ACHN (cell line): Measurements from ENCODE around the gene RRP36.
A peak's percentile ranks its signal among the peaks of the same experiment; 100 is the strongest.

ENCODE experiments used
- DNase-seq: peaks from one replicate; pipeline ENCODE4 v3.0.0-alpha.2; 2015
- in situ Hi-C: cut with HindIII; loops from 2 replicates; pipeline ENCODE4 v1.10.0; 2017; ENCODE audit warnings: low sequenced_read_pairs, low pct_ligation_motif_present, low pct_unique_long_range_greater_than_20kb

The RRP36 gene

GRCh38 chr6:43001843-43002242, 19.6 kb upstream of the RRP36 start:
- DNase-seq: no peak
- in situ Hi-C loops: no loop called here

- DNase-seq: no peak
- in situ Hi-C loops: no loop called here
Observed at GRCh38 chr6:43005844-43006243, 15.6 kb upstream of the RRP36 start.

GRCh38 chr6:43006251-43006650, 15.2 kb upstream of the RRP36 start:
- DNase-seq: no peak
- in situ Hi-C loops: no loop called here

GRCh38 chr6:43007126-43007525, 14.3 kb upstream of the RRP36 start:
- DNase-seq: no peak
- in situ Hi-C loops: no loop called here

DNA sequence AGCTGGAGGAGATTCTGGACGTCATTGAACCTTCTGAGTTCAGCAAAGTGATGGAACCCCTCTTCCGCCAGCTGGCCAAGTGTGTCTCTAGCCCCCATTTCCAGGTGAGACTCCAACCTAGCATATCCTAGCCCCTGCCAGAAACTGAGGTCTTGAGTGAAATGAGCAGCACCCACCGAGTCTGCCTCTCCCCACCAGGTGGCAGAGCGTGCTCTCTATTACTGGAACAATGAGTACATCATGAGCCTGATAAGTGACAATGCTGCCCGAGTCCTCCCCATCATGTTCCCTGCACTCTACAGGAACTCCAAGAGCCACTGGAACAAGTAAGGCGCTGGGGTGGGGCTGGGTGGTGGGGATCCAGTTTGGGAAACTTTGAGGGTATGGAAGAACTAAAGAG, 12.3 kb upstream of the RRP36 start:
- in situ Hi-C loops: no loop called here
- peak; percentile 42 for DNase-seq

DNA sequence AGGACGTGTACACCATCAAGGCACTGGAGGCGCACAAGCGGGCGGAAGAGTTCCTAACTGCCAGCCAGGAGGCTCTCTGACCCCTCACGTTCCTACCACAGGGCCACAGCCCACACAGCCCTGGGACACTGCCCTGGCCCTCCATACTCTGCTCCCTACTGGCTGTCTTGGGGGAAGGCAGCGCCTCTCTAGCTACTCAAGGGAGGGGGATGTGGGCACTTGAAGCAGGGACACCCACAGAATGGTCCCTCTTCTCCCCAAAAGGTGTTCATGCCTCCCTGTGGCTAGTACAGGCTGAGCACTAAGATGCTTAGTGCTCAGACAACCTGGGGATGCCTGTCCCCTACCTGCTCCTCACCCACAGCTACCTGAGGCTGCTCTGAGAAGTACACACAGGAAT, 10.2 kb upstream of the RRP36 start:
- DNase-seq: no peak
- in situ Hi-C loops: no loop called here

DNA sequence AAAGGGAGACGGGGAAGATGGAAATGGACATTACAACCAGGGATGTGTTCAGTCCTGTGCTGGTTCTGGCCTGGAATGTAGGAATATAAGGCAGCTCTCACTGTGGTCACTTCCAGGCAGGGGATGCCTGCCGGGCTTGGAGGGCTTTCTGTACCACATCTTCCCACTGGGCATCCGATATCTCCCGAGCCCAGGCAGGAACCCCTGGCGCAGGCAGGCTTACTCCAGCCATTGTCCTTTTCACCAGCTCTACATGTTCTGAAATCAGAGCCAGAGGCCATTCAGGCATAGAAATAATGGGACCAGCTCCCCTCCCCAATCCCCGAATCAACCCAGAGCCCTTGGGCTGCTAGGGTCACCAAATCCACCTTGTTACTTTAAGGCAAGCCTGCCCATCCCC, 9.1 kb upstream of the RRP36 start:
- in situ Hi-C loops: no loop called here
- DNase-seq: no peak

- no peak for DNase-seq
- in situ Hi-C loops: no loop called here
Observed at GRCh38 chr6:43013097-43013842, 8.2 kb upstream of the RRP36 start.

DNA sequence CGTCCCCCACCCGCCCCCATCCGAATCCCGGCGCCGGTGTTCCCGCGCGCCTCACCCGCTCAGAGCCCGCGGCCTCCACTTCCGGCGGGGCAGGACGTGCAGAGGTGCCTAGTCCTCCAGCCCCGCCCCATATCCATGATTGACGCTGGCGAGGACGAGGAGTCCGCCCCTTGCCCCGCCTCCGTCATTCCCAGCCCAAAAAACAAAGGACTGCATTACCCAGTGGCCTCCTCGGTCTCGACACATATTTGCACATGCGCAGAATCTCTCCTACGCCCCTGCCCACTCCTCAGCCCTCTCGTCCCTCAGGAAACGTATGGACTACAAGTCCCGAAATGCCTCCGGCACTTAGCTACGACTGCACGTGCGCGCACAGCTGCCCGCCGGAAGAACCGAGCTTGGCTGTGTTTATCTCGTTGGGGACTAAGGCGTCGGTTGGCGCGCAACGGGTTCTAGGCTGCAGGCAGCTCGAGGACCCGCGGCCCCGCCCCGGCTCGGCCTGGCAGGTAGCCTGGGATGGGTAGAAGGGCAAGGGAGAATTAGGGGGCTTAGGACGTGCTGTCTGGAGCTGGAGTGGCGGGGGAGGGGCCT, 7.5 kb upstream of the RRP36 start, which contains the start of the genes KLHDC3 and MEA1:
Gene KLHDC3 (plus strand): TSS at position 407 of the 591 bp plus-strand sequence. CDS start 2,944 bp downstream, outside the sequence.
Gene MEA1 (minus strand): TSS at position 104 of the 591 bp plus-strand sequence. CDS start 133 bp downstream, outside the sequence.
- peak; percentile 98 for DNase-seq
- in situ Hi-C loops: no loop called here

GRCh38 chr6:43014434-43014909, 7.0 kb upstream of the RRP36 start:
- in situ Hi-C loops: no loop called here
- DNase-seq: peak; percentile 50

GRCh38 chr6:43016176-43016942, 5.1 kb upstream of the RRP36 start:
- in situ Hi-C loops: no loop called here
- DNase-seq: no peak

DNA sequence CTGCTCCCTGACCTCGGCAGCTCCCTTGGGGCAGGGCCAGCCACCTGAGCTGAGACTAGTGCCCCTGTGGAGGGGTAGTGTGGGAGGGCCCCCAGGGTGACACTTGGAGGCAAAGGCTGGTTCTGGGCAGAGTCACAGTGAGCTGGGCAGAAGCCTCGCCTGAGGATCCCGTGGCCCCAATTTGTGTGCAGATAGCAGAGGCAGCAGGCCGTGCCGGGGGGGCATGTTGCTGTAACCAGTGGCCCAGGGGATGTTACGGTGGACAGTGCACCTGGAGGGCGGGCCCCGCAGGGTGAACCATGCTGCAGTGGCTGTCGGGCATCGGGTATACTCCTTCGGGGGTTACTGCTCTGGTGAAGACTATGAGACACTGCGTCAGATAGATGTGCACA, 4.5 kb upstream of the RRP36 start:
- in situ Hi-C loops: no loop called here
- no peak for DNase-seq

GRCh38 chr6:43019152-43019551, 2.3 kb upstream of the RRP36 start:
- in situ Hi-C loops: no loop called here
- no peak for DNase-seq

- in situ Hi-C loops: no loop called here
- DNase-seq: no peak
Observed at GRCh38 chr6:43020052-43020705, 1.2 kb upstream of the RRP36 start.

GRCh38 chr6:43020847-43021246, 576 bp upstream of the RRP36 start:
- in situ Hi-C loops: no loop called here
- no peak for DNase-seq

- in situ Hi-C loops: no loop called here
Observed at GRCh38 chr6:43024436-43024835, 3.0 kb downstream of the RRP36 start.

GRCh38 chr6:43026365-43026764, 4.9 kb downstream of the RRP36 start:
- in situ Hi-C loops: no loop called here

More at GRCh38 chr6:43024436-43024835, 3.0 kb downstream of the RRP36 start:
- no peak for DNase-seq

GRCh38 chr6:43029120-43029519, 7.7 kb downstream of the RRP36 start:
- in situ Hi-C loops: no loop called here
- DNase-seq: no peak

More at GRCh38 chr6:43026365-43026764, 4.9 kb downstream of the RRP36 start:
- no peak for DNase-seq

GRCh38 chr6:43032326-43032725, 10.9 kb downstream of the RRP36 start:
- in situ Hi-C loops: no loop called here

More at GRCh38 chr6:43032326-43032725, 10.9 kb downstream of the RRP36 start:
- no peak for DNase-seq
